BJ (cell line): ENCODE results near the gene MTHFD1L. TPM values are rescaled to one million over a fixed set of nuclear protein-coding genes. Genes with fewer than 3 reads are reported as not detected.

ENCODE experiments used
- CTCF ChIA-PET: fragments of 350-600 bp; formaldehyde crosslinking; extraction: SDS; loops from one replicate; lab custom pipeline; 2021; ENCODE audit warnings: antibody characterized with exemption, inconsistent platforms; lab: Yijun Ruan, JAX
- POLR2A ChIA-PET: fragments of 300-600 bp; sonication (Branson Sonifier 250); formaldehyde crosslinking; extraction: SDS; loops from one replicate; lab custom pipeline; 2021; ENCODE audit warnings: antibody characterized with exemption; lab: Charles Lee
- DNase-seq: peaks from one replicate; pipeline ENCODE4 v3.0.0-alpha.2; 2011; ENCODE audit warnings: low read depth
- H3K27me3 ChIP-seq: 2 replicates; pipeline ENCODE4 v1.6.0; 2011; ENCODE audit warnings: low read length; ENCODE audit not compliant: control insufficient read depth, insufficient read depth
- H3K36me3 ChIP-seq: 2 replicates; pipeline ENCODE4 v1.5.1; 2011; ENCODE audit warnings: low read length; ENCODE audit not compliant: control insufficient read depth, insufficient read depth
- H3K4me3 ChIP-seq: 2 replicates; pipeline ENCODE4 v1.5.1; 2011; ENCODE audit warnings: low read depth, mild to moderate bottlenecking, control low read depth, low read length
- CTCF ChIP-seq: IDR thresholded peaks from 2 replicates; pipeline ENCODE4 v1.5.1; 2011; ENCODE audit warnings: low read depth, mild to moderate bottlenecking, control low read depth, inconsistent platforms, low read length, moderate library complexity; ENCODE audit not compliant: insufficient read depth
- polyA plus RNA-seq: library from polyadenylated mRNA; depleted of rRNA; stranded (reverse); fragments of >200 nt; gene quantifications from 2 replicates; pipeline ENCODE4 v1.2.3, GENCODE V29; 2011

The MTHFD1L gene
- polyA plus RNA-seq, 1 experiment = 58.9 TPM

GRCh38 chr6:151065027-151065815 lies 199.7 kb downstream of the MTHFD1L start:
- no peaks in the 10 kb centered on the region for H3K27me3 ChIP-seq
- no peak for DNase-seq
- H3K36me3 ChIP-seq = peaks cover 5% of the 10 kb centered on the region
- POLR2A ChIA-PET = no interaction called here
- CTCF ChIA-PET = interaction anchor here (1.4 kb wide), 1 partner anchor 10 kb away, joined by 4 read pairs; no protein-coding TSS in a partner anchor
- no peak for TF ChIP-seq CTCF
- no peak overlapping the region for H3K4me3 ChIP-seq

DNA sequence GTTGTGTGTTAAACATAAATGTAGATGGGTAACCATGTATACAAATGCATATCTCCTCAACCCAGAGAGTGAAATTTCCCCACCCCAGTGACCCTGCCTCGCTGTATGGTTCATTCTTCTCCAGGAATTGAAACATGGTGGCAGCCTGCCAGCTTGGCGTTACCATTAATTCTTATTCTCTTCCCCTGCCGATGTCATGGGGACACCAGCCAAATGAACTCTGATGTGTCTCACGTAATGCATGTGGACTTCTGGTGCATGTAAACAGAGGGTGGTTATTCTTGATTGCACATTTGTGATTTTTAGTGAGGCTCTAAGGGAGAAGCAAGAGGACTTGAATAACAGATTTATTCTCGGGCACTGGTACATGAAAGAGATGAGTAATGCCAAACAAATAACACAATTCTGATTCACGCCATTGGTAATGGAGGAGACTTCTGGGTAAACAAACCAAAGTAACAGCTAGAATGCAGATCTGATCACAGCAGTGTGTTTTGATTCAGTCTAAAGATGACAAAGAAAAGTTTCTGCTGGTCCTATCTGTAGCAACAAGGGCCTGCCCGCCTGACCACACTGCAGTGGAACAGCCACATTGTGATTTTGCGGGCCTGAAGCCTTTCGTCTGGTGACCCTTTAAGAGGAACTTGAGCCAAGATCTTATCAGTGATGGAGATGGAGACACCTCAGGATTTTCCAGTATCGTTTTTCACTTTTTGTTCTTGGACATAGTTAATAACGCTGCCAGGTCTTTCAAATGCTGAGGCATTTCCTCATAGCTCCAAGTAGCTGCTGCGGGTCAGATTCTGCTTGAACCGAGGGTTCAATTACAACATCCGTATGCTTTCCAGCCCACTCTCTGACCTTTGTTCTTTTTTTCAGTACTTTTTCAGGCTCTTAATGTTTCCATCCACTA lies 202.4 kb downstream of the MTHFD1L start:
- no peaks in the 10 kb centered on the region for H3K27me3 ChIP-seq
- no peak for TF ChIP-seq CTCF
- peak; percentile 75 for DNase-seq
- POLR2A ChIA-PET = no interaction called here
- CTCF ChIA-PET = interaction anchor here (0.9 to 2.3 kb wide), 4 partner anchors 10 to 256 kb away, joined by 3 to 14 read pairs (median 4); no protein-coding TSS in a partner anchor
- peaks cover 5% of the 10 kb centered on the region for H3K36me3 ChIP-seq
- H3K4me3 ChIP-seq = no peak overlapping the region

DNA sequence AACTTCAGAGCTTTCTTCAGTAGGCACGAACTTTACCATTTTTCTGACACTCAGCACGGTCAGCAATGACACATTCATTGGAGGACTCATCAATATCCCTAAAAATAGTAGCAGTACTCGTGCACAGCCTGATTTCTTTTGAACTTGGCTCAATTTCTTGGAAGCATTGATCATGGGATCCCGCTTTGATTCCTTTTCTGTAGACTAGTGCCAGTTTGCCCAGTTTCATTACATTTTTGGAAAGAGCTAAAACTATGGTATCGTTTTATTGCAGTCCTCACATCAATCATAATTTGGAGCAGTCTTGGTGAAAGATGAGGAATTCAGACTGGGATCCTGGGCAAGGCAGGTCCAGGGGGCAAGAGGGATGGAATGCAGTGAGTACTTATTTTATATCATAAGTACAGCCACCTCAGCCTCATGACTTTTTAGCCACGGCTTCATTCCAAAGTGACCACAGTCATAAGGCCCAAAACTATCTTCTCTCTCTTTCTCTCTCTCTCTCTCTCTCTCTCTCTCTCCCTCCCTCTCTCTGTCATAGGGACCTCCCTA lies 203.3 kb downstream of the MTHFD1L start:
- no peak for TF ChIP-seq CTCF
- Histone ChIP-seq H3K36me3 (peaks cover 5% of the 10 kb centered on the region), H3K27me3 (no peaks in the 10 kb centered on the region), H3K4me3 (no peak overlapping the region)
- DNase-seq = no peak
- CTCF ChIA-PET = interaction anchor here (0.7 to 2.3 kb wide), 5 partner anchors 9 to 255 kb away, joined by 3 to 14 read pairs (median 4); no protein-coding TSS in a partner anchor
- POLR2A ChIA-PET = interaction anchor here (0.6 kb wide), 1 partner anchor 256 kb away, joined by 3 read pairs; no protein-coding TSS in a partner anchor

- Histone ChIP-seq H3K27me3 (no peaks in the 10 kb centered on the region), H3K36me3 (peaks cover 5% of the 10 kb centered on the region), H3K4me3 (no peak overlapping the region)
- ChIA-PET CTCF (interaction anchor here (1.1 to 2.3 kb wide), 3 partner anchors 56 to 254 kb away, joined by 3 to 14 read pairs (median 5); no protein-coding TSS in a partner anchor), POLR2A (no interaction called here)
- no peak for DNase-seq
- TF ChIP-seq CTCF = no peak
Measured at GRCh38 chr6:151069641-151070040, 204.1 kb downstream of the MTHFD1L start.
